ENCODE measurements around the gene EBF3. TPM values are rescaled to one million over a fixed set of nuclear protein-coding genes. Genes with fewer than 3 reads are reported as not detected.

EBF3 gene
- total and polyA plus RNA-seq, 2 donors (not counting 3 experiments of a cell fraction or from before 2014, with no cell fraction given), result 0.92 to 2.7 TPM

DNA sequence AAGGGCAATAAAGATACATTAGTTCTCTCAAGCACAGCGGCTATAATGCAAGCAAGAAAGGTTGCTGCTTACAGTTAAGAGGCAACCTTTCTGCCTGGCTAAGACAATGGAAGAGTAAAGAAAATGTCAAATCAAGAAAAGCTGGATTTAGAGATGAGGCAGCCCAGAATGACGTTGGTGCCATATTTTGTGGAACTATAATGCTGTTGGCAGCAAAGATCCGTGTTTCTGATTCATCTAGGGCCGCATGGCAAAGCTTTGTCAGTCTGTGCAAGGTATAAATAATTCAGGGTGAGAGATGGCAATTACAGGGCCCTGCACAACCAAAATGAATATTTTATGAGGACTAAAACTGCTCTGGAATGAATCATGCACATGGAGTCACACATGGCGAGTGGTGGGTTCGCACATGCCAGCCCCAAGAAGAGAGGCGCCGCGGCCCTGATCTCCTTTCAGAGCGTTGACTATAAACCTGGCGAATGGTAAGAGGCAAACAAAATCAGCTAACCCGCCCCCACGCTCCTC lies 76.6 kb downstream of the EBF3 start:
- DNase-seq (ENCODE audit: low read depth, low spot score) (no peak), FAIRE-seq (no peak)
- H3K79me2 ChIP-seq (ENCODE audit: control insufficient read depth, insufficient read depth, low read length), result no peaks in the 10 kb centered on the region
- no peak overlapping the region for H2AFZ ChIP-seq (ENCODE audit: low read depth, low read length)
- H3K4me2 ChIP-seq (ENCODE audit: insufficient read depth, low read length), result no peak overlapping the region
- H4K20me1 ChIP-seq (replicated peaks; ENCODE audit: control insufficient read depth, extremely low read depth, insufficient read depth, low read length), result no peaks in the 10 kb centered on the region
- TF ChIP-seq POLR2AphosphoS5 (IDR thresholded peaks at IDR 0.05; ENCODE audit: insufficient read depth, low read depth, low read length), result no peak
- no peak for TF ChIP-seq GATA2 (IDR thresholded peaks at IDR 0.05; ENCODE audit: insufficient read depth, insufficient read length, low read depth, low read length)
- no peak for TF ChIP-seq POLR2A (IDR thresholded peaks at IDR 0.05; ENCODE audit: low read depth, low read length)
- intact Hi-C loops (cut with micrococcal nuclease), result no loop called here
- no peaks in the 10 kb centered on the region for H3K9me3 ChIP-seq (replicated peaks; ENCODE audit: control insufficient read depth, insufficient read depth, low read length)
- no peak overlapping the region for H3K9ac ChIP-seq (replicated peaks; ENCODE audit: extremely low read depth, insufficient read depth, low read length)
- H3K27ac ChIP-seq (ENCODE audit: insufficient read depth, low read depth, low read length), result no peak overlapping the region
- dilution Hi-C loops (cut with MboI; ENCODE audit: extremely low pct_ligation_motif_present, low sequenced_read_pairs), result no loop called here
- no peaks in the 10 kb centered on the region for H3K9me1 ChIP-seq (replicated peaks; ENCODE audit: control insufficient read depth, extremely low read depth, insufficient read depth, low read length)
- BruUV-seq (replicated peaks), result no TSS peak
- no peaks in the 10 kb centered on the region for H3K27me3 ChIP-seq (ENCODE audit: control insufficient read depth in 2 of 2, insufficient read depth in 2 of 2, low read length in 2 of 2)
- H3K4me1 ChIP-seq (ENCODE audit: control insufficient read depth, extremely low read depth, insufficient read depth, low read length), result no peaks in the 10 kb centered on the region
- H3K4me3 ChIP-seq (replicated peaks in 1 of 3; ENCODE audit: insufficient read depth in 1 of 3, low read depth in 1 of 3, low read length in 3 of 3), result no peak overlapping the region
- CTCF ChIA-PET, result no interaction called here
- no peaks in the 10 kb centered on the region for H3K36me3 ChIP-seq (ENCODE audit: control insufficient read depth in 2 of 2, extremely low read depth in 1 of 2, insufficient read depth in 2 of 2, low read length in 2 of 2)
- POLR2A ChIA-PET, result no interaction called here

DNA sequence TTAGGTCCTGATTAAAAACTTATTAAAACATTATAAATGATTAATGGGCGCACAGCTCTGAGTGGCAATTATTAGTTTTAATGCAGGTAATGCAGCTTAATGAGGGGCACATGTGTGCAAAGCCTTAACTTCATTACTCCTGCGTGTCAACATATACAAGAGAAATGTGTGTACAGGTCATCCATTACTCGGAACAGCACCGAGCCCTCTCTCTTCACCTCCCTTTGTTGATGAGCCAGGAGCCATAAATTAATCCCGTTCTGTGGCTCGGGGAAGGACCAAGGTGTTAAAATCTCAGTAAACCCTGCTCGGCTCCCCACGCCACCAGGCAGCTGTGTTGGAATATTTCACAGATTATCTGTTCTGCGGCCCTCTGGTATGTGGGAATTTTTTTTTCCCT lies 77.8 kb downstream of the EBF3 start:
- POLR2A ChIA-PET, result no interaction called here
- no peak overlapping the region for H3K27ac ChIP-seq (ENCODE audit: insufficient read depth, low read depth, low read length)
- H2AFZ ChIP-seq (ENCODE audit: low read depth, low read length), result no peak overlapping the region
- no peaks in the 10 kb centered on the region for H3K4me1 ChIP-seq (ENCODE audit: control insufficient read depth, extremely low read depth, insufficient read depth, low read length)
- H3K36me3 ChIP-seq (ENCODE audit: control insufficient read depth in 2 of 2, extremely low read depth in 1 of 2, insufficient read depth in 2 of 2, low read length in 2 of 2), result no peaks in the 10 kb centered on the region
- H3K9ac ChIP-seq (replicated peaks; ENCODE audit: extremely low read depth, insufficient read depth, low read length), result no peak overlapping the region
- H3K9me1 ChIP-seq (replicated peaks; ENCODE audit: control insufficient read depth, extremely low read depth, insufficient read depth, low read length), result no peaks in the 10 kb centered on the region
- no peaks in the 10 kb centered on the region for H3K27me3 ChIP-seq (ENCODE audit: control insufficient read depth in 2 of 2, insufficient read depth in 2 of 2, low read length in 2 of 2)
- no peaks in the 10 kb centered on the region for H4K20me1 ChIP-seq (replicated peaks; ENCODE audit: control insufficient read depth, extremely low read depth, insufficient read depth, low read length)
- FAIRE-seq (no peak), DNase-seq (ENCODE audit: low read depth, low spot score) (no peak)
- intact Hi-C loops (cut with micrococcal nuclease), result no loop called here
- TF ChIP-seq, protein P1, sequence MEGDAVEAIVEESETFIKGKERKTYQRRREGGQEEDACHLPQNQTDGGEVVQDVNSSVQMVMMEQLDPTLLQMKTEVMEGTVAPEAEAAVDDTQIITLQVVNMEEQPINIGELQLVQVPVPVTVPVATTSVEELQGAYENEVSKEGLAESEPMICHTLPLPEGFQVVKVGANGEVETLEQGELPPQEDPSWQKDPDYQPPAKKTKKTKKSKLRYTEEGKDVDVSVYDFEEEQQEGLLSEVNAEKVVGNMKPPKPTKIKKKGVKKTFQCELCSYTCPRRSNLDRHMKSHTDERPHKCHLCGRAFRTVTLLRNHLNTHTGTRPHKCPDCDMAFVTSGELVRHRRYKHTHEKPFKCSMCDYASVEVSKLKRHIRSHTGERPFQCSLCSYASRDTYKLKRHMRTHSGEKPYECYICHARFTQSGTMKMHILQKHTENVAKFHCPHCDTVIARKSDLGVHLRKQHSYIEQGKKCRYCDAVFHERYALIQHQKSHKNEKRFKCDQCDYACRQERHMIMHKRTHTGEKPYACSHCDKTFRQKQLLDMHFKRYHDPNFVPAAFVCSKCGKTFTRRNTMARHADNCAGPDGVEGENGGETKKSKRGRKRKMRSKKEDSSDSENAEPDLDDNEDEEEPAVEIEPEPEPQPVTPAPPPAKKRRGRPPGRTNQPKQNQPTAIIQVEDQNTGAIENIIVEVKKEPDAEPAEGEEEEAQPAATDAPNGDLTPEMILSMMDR (IDR thresholded peaks at IDR 0.05; ENCODE audit: extremely low read depth in 1 of 2, insufficient read depth in 1 of 2, low read depth in 1 of 2, low read length in 2 of 2), result no peak
- no peak for TF ChIP-seq MYC (IDR thresholded peaks at IDR 0.05; ENCODE audit: low read depth, low read length)
- no peaks in the 10 kb centered on the region for H3K79me2 ChIP-seq (ENCODE audit: control insufficient read depth, insufficient read depth, low read length)
- CTCF ChIA-PET, result interaction anchor here (0.6 kb wide), 1 partner anchor 11 kb away, joined by 3 read pairs; no protein-coding TSS in a partner anchor
- BruUV-seq (replicated peaks), result no TSS peak
- H3K4me3 ChIP-seq (replicated peaks in 1 of 3; ENCODE audit: insufficient read depth in 1 of 3, low read depth in 1 of 3, low read length in 3 of 3), result no peak overlapping the region
- no peak overlapping the region for H3K4me2 ChIP-seq (ENCODE audit: insufficient read depth, low read length)
- dilution Hi-C loops (cut with MboI; ENCODE audit: extremely low pct_ligation_motif_present, low sequenced_read_pairs), result no loop called here
- no peaks in the 10 kb centered on the region for H3K9me3 ChIP-seq (replicated peaks; ENCODE audit: control insufficient read depth, insufficient read depth, low read length)
